ENCODE results near the gene PIGT. TPM values are rescaled to one million over a fixed set of nuclear protein-coding genes. Genes with fewer than 3 reads are reported as not detected.
A peak's percentile ranks its signal among the peaks of the same experiment; 100 is the strongest.

The PIGT gene
- total RNA-seq, 1 donor from 2014 or later: 81.0 TPM

GRCh38 chr20:45444050-45444449, 28.1 kb downstream of the PIGT start:
- Histone ChIP-seq H3K4me3 (no peak overlapping the region), H3K36me3 (no peaks in the 10 kb centered on the region), H3K4me1 (peaks cover 7% of the 10 kb centered on the region), H3K27me3 (no peaks in the 10 kb centered on the region), H3K9me3 (no peaks in the 10 kb centered on the region), H3K27ac (no peak overlapping the region)
- intact Hi-C loops (cut with DNase I): no loop called here
- no peak for DNase-seq (ENCODE audit: extremely low spot score in 2 of 2)
- no peak for TF ChIP-seq POLR2AphosphoS5 (IDR thresholded peaks at IDR 0.05; ENCODE audit: insufficient read depth in 1 of 2, low read depth in 1 of 2)
- TF ChIP-seq, protein P1, sequence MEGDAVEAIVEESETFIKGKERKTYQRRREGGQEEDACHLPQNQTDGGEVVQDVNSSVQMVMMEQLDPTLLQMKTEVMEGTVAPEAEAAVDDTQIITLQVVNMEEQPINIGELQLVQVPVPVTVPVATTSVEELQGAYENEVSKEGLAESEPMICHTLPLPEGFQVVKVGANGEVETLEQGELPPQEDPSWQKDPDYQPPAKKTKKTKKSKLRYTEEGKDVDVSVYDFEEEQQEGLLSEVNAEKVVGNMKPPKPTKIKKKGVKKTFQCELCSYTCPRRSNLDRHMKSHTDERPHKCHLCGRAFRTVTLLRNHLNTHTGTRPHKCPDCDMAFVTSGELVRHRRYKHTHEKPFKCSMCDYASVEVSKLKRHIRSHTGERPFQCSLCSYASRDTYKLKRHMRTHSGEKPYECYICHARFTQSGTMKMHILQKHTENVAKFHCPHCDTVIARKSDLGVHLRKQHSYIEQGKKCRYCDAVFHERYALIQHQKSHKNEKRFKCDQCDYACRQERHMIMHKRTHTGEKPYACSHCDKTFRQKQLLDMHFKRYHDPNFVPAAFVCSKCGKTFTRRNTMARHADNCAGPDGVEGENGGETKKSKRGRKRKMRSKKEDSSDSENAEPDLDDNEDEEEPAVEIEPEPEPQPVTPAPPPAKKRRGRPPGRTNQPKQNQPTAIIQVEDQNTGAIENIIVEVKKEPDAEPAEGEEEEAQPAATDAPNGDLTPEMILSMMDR (IDR thresholded peaks at IDR 0.05): no peak
- TF ChIP-seq POLR2A (IDR thresholded peaks at IDR 0.05): no peak

DNA sequence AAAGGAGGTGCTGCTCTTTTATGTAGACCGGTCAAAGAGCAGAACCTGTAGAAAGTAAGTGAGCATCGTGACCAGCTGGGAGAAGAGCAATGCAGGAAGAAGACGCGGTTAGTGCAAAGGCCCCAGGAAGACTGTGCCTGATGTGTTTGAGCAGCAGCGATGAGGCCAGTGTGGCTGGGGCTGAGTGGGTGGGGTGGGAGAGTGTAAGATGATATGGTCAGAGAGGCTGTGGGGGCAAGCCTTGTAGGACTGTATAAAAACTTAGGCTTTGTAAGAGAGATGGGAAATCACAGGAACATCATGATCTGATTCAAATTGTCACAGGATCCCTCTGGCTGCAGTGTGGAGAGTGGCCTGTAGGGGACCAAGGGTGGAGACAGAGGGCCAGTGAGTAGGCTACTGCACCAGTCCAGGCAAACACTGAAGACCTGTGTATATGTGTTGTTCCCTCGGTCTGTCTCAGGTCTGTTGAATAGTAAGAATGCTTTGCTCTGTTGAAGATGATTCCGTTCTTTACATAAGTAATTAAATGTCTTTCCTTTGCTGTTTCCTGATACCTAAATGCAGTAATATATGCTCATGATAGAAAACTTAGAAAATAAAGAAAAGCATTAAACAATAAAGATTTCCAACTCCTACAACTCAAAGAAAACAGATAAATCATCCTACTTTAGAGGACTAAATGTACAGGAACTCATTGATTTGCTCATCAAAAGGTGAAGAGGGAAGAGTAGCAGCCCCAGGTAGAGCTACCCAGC, 30.0 kb downstream of the PIGT start:
- DNase-seq (ENCODE audit: extremely low spot score in 2 of 2): no peak
- TF ChIP-seq POLR2A (IDR thresholded peaks at IDR 0.05): no peak
- Histone ChIP-seq H3K4me3 (no peak overlapping the region), H3K27me3 (no peaks in the 10 kb centered on the region), H3K36me3 (no peaks in the 10 kb centered on the region), H3K27ac (no peak overlapping the region), H3K9me3 (no peaks in the 10 kb centered on the region), H3K4me1 (peaks cover 7% of the 10 kb centered on the region)
- intact Hi-C loops (cut with DNase I): loop anchor here (5.0 kb wide), 1 partner anchor 89 kb away; no protein-coding TSS in a partner anchor

GRCh38 chr20:45448270-45448669, 32.3 kb downstream of the PIGT start:
- no peak for DNase-seq (ENCODE audit: extremely low spot score in 2 of 2)
- intact Hi-C loops (cut with DNase I): loop anchor here (5.0 kb wide), 1 partner anchor 91 kb away; no protein-coding TSS in a partner anchor
- Histone ChIP-seq H3K4me1 (peaks cover 7% of the 10 kb centered on the region), H3K9me3 (no peaks in the 10 kb centered on the region), H3K27ac (no peak overlapping the region), H3K36me3 (no peaks in the 10 kb centered on the region), H3K4me3 (no peak overlapping the region), H3K27me3 (no peaks in the 10 kb centered on the region)
- TF ChIP-seq, protein P1 (IDR thresholded peaks at IDR 0.05): no peak
- TF ChIP-seq POLR2AphosphoS5 (IDR thresholded peaks at IDR 0.05; ENCODE audit: insufficient read depth in 1 of 2, low read depth in 1 of 2) (no peak), POLR2A (IDR thresholded peaks at IDR 0.05) (no peak)

- Histone ChIP-seq H3K4me3 (no peak overlapping the region), H3K4me1 (peaks cover 3% of the 10 kb centered on the region), H3K27me3 (no peaks in the 10 kb centered on the region), H3K36me3 (no peaks in the 10 kb centered on the region), H3K9me3 (no peaks in the 10 kb centered on the region), H3K27ac (peak overlapping the region; percentile 76)
- intact Hi-C loops (cut with DNase I): loop anchor here (5.0 kb wide), 1 partner anchor 92 kb away; no protein-coding TSS in a partner anchor
- DNase-seq (ENCODE audit: extremely low spot score in 2 of 2): no peak
- TF ChIP-seq POLR2AphosphoS5 (IDR thresholded peaks at IDR 0.05; ENCODE audit: insufficient read depth in 1 of 2, low read depth in 1 of 2) (peak in 1 of 2 donors; percentile 68), POLR2A (IDR thresholded peaks at IDR 0.05) (no peak)
Measured at GRCh38 chr20:45449528-45449927, 33.6 kb downstream of the PIGT start.

GRCh38 chr20:45450097-45450818, 34.3 kb downstream of the PIGT start:
- Histone ChIP-seq H3K9me3 (no peaks in the 10 kb centered on the region), H3K36me3 (no peaks in the 10 kb centered on the region), H3K4me1 (no peaks in the 10 kb centered on the region), H3K4me3 (no peak overlapping the region), H3K27me3 (no peaks in the 10 kb centered on the region), H3K27ac (no peak overlapping the region)
- intact Hi-C loops (cut with DNase I): no loop called here
- DNase-seq (ENCODE audit: extremely low spot score in 2 of 2): no peak
- TF ChIP-seq POLR2AphosphoS5 (IDR thresholded peaks at IDR 0.05; ENCODE audit: insufficient read depth in 1 of 2, low read depth in 1 of 2) (no peak), POLR2A (IDR thresholded peaks at IDR 0.05) (no peak)
- TF ChIP-seq, protein P1 (IDR thresholded peaks at IDR 0.05): peak in 2 of 3 experiments; percentile 20 to 29

Data from vagina (tissue), 2 donors.